Measurements from ENCODE around the gene FGB. TPM values are rescaled to one million over a fixed set of nuclear protein-coding genes. Genes with fewer than 3 reads are reported as not detected.

Gene FGB
- total and polyA plus RNA-seq, 2 of the 13 experiments (the other 11 are each of a cell fraction or from before 2014, with no cell fraction given) = 226 to 784 TPM

DNA sequence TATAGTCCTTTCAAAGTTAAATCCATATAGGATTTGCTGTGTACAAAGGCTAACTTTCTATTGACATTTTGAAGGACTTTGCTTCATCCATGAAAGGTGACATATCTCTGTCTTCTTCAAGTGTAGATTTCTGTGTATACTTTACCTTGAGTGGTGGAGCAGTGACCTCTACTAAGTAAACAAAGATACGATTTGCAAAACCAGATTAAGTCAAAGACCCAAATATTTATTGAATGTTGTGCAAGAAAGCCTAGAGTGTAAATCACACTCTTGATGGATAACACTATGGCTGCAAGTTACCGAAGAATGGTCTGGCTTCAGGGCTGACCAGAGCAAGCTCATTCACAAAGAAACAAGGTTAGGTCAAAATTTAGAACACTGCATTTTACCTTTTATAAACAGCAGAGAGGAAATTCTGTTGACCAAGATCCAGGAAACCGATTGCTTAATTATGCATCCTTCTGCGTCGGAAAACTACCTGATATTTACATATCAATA lies 55.1 kb downstream of the FGB start (continued):
- TF ChIP-seq, protein P1, sequence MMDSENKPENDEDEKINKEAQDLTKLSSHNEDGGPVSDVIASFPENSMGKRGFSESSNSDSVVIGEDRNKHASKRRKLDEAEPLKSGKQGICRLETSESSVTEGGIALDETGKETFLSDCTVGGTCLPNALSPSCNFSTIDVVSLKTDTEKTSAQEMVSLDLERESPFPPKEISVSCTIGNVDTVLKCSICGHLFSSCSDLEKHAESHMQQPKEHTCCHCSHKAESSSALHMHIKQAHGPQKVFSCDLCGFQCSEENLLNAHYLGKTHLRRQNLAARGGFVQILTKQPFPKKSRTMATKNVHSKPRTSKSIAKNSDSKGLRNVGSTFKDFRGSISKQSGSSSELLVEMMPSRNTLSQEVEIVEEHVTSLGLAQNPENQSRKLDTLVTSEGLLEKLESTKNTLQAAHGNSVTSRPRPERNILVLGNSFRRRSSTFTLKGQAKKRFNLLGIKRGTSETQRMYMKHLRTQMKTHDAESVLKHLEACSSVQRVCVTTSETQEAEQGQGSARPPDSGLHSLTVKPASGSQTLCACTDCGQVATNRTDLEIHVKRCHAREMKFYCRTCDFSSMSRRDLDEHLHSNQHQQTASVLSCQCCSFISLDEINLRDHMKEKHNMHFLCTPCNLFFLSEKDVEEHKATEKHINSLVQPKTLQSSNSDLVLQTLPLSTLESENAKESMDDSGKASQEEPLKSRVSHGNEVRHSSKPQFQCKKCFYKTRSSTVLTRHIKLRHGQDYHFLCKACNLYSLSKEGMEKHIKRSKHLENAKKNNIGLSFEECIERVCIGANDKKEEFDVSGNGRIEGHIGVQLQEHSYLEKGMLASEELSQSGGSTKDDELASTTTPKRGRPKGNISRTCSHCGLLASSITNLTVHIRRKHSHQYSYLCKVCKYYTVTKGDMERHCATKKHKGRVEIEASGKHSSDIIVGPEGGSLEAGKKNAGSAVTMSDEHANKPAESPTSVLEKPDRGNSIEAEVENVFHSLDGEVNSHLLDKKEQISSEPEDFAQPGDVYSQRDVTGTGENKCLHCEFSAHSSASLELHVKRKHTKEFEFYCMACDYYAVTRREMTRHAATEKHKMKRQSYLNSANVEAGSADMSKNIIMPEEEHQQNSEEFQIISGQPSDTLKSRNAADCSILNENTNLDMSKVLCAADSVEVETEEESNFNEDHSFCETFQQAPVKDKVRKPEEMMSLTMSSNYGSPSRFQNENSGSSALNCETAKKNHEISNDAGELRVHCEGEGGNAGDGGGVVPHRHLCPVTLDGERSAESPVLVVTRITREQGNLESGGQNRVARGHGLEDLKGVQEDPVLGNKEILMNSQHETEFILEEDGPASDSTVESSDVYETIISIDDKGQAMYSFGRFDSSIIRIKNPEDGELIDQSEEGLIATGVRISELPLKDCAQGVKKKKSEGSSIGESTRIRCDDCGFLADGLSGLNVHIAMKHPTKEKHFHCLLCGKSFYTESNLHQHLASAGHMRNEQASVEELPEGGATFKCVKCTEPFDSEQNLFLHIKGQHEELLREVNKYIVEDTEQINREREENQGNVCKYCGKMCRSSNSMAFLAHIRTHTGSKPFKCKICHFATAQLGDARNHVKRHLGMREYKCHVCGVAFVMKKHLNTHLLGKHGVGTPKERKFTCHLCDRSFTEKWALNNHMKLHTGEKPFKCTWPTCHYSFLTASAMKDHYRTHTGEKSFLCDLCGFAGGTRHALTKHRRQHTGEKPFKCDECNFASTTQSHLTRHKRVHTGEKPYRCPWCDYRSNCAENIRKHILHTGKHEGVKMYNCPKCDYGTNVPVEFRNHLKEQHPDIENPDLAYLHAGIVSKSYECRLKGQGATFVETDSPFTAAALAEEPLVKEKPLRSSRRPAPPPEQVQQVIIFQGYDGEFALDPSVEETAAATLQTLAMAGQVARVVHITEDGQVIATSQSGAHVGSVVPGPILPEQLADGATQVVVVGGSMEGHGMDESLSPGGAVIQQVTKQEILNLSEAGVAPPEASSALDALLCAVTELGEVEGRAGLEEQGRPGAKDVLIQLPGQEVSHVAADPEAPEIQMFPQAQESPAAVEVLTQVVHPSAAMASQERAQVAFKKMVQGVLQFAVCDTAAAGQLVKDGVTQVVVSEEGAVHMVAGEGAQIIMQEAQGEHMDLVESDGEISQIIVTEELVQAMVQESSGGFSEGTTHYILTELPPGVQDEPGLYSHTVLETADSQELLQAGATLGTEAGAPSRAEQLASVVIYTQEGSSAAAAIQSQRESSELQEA (CRISPR knock-in tag; IDR thresholded peaks at IDR 0.05; ENCODE audit: not compliant biosample characterization) = no peak
- TF ChIP-seq U2AF2 (IDR thresholded peaks at IDR 0.05; ENCODE audit: low read depth, low read length) (no peak), GLI4 (CRISPR knock-in tag; IDR thresholded peaks at IDR 0.05; ENCODE audit: borderline replicate concordance) (peak; percentile 39; the same call in 1 of the 2 replicates), DR1 (CRISPR knock-in tag; IDR thresholded peaks at IDR 0.05) (no peak; the same call in 1 of the 2 replicates), RARG (CRISPR knock-in tag; IDR thresholded peaks at IDR 0.05; ENCODE audit: low read depth) (no peak), SNRNP70 (IDR thresholded peaks at IDR 0.05; ENCODE audit: low read depth, low read length) (no peak), ZNF331 (CRISPR knock-in tag; IDR thresholded peaks at IDR 0.05) (peak; percentile 85), ZNF720 (CRISPR knock-in tag; IDR thresholded peaks at IDR 0.05) (no peak), ZNF180 (CRISPR knock-in tag; IDR thresholded peaks at IDR 0.05; ENCODE audit: borderline replicate concordance, low read depth) (no peak), ZKSCAN8 (CRISPR knock-in tag; IDR thresholded peaks at IDR 0.05; ENCODE audit: borderline replicate concordance) (peak; percentile 96), ZSCAN12 (CRISPR knock-in tag; IDR thresholded peaks at IDR 0.05) (no peak), AGO2 (optimal IDR thresholded peaks at IDR 0.05; ENCODE audit: low read depth, low read length) (no peak)
- TF ChIP-seq, protein P2, sequence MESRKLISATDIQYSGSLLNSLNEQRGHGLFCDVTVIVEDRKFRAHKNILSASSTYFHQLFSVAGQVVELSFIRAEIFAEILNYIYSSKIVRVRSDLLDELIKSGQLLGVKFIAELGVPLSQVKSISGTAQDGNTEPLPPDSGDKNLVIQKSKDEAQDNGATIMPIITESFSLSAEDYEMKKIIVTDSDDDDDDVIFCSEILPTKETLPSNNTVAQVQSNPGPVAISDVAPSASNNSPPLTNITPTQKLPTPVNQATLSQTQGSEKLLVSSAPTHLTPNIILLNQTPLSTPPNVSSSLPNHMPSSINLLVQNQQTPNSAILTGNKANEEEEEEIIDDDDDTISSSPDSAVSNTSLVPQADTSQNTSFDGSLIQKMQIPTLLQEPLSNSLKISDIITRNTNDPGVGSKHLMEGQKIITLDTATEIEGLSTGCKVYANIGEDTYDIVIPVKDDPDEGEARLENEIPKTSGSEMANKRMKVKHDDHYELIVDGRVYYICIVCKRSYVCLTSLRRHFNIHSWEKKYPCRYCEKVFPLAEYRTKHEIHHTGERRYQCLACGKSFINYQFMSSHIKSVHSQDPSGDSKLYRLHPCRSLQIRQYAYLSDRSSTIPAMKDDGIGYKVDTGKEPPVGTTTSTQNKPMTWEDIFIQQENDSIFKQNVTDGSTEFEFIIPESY (CRISPR knock-in tag; IDR thresholded peaks at IDR 0.05) = no peak; the same call in 1 of the 2 replicates
- TF ChIP-seq, protein P3, sequence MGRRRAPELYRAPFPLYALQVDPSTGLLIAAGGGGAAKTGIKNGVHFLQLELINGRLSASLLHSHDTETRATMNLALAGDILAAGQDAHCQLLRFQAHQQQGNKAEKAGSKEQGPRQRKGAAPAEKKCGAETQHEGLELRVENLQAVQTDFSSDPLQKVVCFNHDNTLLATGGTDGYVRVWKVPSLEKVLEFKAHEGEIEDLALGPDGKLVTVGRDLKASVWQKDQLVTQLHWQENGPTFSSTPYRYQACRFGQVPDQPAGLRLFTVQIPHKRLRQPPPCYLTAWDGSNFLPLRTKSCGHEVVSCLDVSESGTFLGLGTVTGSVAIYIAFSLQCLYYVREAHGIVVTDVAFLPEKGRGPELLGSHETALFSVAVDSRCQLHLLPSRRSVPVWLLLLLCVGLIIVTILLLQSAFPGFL (CRISPR knock-in tag; IDR thresholded peaks at IDR 0.05) = no peak
- TF ChIP-seq, protein P4, sequence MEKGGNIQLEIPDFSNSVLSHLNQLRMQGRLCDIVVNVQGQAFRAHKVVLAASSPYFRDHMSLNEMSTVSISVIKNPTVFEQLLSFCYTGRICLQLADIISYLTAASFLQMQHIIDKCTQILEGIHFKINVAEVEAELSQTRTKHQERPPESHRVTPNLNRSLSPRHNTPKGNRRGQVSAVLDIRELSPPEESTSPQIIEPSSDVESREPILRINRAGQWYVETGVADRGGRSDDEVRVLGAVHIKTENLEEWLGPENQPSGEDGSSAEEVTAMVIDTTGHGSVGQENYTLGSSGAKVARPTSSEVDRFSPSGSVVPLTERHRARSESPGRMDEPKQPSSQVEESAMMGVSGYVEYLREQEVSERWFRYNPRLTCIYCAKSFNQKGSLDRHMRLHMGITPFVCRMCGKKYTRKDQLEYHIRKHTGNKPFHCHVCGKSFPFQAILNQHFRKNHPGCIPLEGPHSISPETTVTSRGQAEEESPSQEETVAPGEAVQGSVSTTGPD (CRISPR knock-in tag; IDR thresholded peaks at IDR 0.05) = 0 out of 2 replicates have a peak, but pooled peaks have one; percentile 53
